ENCODE data around the gene GPD1. TPM values are rescaled to one million over a fixed set of nuclear protein-coding genes. Genes with fewer than 3 reads are reported as not detected.

Gene GPD1
- 0.14 to 0.30 TPM (median 0.22 TPM) in 5 replicates for total RNA-seq (2022; extraction: Qiagen RNA extraction)

DNA sequence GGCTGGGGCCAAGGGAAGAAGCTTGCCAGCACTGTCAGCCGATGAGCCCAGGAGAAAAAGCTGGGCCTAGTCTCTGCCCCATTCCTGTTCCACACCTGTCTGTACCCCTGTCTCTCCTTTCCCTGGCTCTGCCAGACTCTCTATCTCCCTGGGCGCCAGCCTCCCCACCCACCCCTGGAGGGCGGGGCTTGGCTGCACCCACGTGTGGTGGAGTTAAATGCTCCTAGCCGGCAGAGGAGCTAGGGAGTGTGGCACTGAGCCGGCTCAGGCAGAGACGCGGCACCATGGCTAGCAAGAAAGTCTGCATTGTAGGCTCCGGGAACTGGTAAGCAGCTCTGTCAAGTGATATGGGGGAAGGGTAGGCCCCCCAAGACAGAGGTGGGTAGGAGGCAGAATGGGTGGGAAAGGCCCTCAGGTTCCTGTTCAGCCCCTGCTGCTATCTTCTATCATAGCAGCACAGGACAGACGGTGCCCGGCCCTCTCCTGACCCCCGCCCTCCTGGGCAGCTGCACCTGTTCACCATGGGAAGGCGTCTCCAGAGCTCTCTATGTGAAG, at the start of gene GPD1:
TSS of gene GPD1 (plus strand) at position 242 of the 555 bp plus-strand sequence. CDS start at position 285, 43 bp downstream.

DNA sequence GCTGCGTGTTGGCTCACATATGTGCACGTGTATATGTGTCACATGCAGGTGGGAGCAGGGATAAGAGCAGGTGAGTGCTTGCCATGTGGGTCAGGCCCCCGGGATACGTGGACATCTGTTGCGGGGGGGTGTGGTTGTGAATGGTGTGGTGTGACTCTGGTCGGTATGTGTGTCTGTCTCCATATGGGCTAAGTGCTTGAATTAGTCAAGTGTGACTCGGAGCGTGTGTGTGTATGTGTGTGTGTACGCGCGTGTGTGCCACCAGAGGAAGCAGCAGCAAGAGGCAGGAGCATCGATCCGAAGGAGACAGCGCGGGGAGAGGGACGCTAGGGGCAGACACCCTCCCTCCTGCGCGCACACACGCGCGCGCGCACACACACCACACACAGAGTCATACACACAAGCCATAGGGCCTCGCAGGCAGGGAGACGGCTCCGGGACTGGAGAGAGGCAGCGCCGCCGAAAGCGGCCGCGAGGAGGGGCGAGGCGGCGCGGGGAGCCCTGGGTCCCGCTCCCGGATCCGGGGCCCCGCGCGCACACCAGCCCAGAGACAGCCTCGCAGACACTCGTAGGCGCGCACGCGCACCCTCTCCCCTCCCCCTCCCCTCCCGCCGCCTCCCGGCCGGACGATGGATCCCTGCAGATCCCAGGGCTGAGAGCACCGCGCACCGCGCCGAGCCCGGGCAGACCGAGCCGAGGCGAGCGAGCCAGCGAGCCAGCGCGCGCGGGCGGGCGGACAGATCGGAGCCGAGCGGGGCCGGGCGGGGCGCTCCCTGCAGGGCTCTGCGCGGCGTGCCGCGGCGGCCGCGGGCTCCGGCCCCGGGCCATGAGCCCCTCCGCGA, 46.6 kb upstream of the GPD1 start, which contains the start of gene ASIC1:
TSS of gene ASIC1 (plus strand) at position 597 of the 842 bp plus-strand sequence. CDS start 1,171 bp downstream, outside the sequence.

DNA sequence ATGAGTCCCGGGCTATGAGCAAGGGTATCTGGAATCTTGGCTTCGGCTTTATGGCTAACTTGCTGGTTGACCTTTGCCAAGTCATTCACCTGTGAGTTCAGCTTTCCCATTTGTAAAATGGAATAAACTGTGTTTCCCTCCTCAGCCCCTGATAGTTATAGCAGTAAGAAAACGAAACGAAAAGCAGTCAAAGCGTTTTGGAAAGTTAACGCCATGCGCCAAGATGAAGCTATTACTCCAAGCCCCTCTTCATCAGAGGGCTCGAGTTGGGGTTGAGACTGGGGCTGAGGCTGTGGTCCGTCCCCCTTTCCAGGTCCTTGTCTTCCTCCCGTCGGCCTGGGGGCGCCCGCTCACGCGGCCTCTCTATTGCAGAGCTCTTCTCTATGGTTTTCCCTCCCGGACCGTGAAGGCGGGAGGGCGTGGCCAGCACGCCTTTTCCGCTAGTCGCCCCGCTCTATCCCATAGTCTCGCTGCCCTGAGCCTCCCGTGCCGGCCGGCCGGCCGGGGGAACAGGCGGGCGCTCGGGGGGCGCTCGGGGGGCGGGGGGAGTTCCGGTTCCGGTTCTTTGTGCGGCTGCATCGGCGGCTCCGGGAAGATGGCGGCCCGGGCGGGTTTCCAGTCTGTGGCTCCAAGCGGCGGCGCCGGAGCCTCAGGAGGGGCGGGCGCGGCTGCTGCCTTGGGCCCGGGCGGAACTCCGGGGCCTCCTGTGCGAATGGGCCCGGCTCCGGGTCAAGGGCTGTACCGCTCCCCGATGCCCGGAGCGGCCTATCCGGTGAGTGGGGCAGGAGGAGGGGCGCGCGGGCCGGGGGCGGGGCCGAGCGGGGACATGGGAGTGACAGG, 18.8 kb upstream of the GPD1 start, which contains the start of gene SMARCD1:
TSS of gene SMARCD1 (plus strand) at position 568 of the 840 bp plus-strand sequence. CDS start at position 596, 28 bp downstream.

DNA sequence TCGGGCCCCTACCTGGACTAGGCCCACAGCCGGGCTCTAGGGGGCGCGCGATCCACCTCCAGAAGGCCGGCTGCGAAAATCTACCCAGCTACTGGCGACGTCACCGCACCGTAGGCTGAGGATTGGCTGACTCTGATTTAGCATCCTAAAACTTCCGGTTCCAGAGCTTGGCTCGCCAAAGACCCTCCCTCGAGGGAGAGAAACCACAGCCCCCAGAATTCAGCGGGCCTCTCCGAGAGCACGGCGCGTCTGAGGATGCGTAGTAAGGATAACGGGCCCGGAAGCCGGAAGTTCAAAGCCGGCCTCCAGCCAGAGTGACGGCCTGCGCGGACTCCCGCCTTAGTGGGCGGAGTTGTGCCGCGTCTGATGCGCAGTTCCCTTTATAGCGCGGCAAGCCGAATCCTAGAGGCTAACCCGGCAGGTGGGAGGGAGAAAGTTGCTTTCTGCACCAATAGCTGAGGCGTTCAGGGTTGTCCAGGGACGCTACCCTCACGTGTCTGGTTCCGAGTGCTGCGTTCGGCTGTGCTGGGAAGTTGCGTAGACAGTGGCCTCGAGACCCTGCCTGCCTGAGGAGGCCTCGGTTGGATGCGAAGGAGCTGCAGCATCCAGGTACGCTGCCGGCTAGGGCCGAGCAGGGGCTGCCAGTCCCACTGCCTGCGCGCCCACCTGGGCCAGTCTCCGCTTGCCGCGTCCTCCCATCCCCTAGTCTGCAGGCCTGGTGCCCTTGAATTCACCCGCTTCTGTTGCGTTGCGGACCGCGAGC, 8.1 kb downstream of the GPD1 start, which contains the start of gene COX14:
TSS of gene COX14 (plus strand) at position 544 of the 763 bp plus-strand sequence. CDS start 7,808 bp downstream, outside the sequence.

Other genes with a start within 250 kb of the GPD1 start
- not detected in 5 replicates for gene FAIM2, start 200.1 kb upstream of the GPD1 start, total RNA-seq (2022; extraction: Qiagen RNA extraction)
- not detected in 5 replicates for gene AQP2, start 153.3 kb upstream of the GPD1 start, total RNA-seq (2022; extraction: Qiagen RNA extraction)
- gene AQP5, start 142.1 kb upstream of the GPD1 start, total RNA-seq (2022; extraction: Qiagen RNA extraction) = not detected in 5 replicates
- 0.02 to 0.07 TPM (median 0.04 TPM) in 3 of 5 replicates, not detected in the others for gene AQP6, start 131.1 kb upstream of the GPD1 start, total RNA-seq (2022; extraction: Qiagen RNA extraction)
- 73.6 to 87.2 TPM (median 78.7 TPM) in 5 replicates for gene RACGAP1, start 78.5 kb upstream of the GPD1 start, total RNA-seq (2022; extraction: Qiagen RNA extraction)
- 4.2 to 6.0 TPM (median 5.9 TPM) in 5 replicates for gene ASIC1, start 46.4 kb upstream of the GPD1 start, total RNA-seq (2022; extraction: Qiagen RNA extraction)
- gene SMARCD1, start 18.7 kb upstream of the GPD1 start, total RNA-seq (2022; extraction: Qiagen RNA extraction) = 63.8 to 70.9 TPM (median 67.2 TPM) in 5 replicates
- gene COX14, start 8.2 kb downstream of the GPD1 start, total RNA-seq (2022; extraction: Qiagen RNA extraction) = 52.5 to 71.1 TPM (median 55.5 TPM) in 5 replicates
- gene CERS5, start 63.4 kb downstream of the GPD1 start, total RNA-seq (2022; extraction: Qiagen RNA extraction) = 26.4 to 27.8 TPM (median 27.3 TPM) in 5 replicates
- 4.9 to 7.2 TPM (median 5.9 TPM) in 5 replicates for gene LIMA1, start 179.5 kb downstream of the GPD1 start, total RNA-seq (2022; extraction: Qiagen RNA extraction)